ENCODE data around the gene HSD11B1.

HSD11B1 gene

DNA sequence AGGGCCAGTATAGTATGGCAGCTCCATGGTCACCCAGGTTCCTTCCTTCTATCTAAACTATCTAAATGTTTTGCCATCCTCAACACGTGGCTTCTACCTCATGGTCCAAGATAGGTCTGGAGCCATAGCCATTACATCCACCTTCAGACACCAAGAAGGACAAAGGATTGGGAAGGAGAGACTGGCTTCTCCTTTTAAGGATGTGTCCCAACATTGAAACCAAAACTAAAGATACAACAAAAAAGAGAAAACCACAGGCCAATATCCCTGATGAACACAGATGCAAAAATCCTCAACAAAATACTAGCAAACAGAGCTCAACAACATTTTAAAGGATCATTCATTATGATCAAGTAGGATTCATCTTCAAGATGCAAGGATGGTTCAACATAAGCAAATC, 24.8 kb downstream of the HSD11B1 start:
- DNase-seq: peak; percentile 26

DNA sequence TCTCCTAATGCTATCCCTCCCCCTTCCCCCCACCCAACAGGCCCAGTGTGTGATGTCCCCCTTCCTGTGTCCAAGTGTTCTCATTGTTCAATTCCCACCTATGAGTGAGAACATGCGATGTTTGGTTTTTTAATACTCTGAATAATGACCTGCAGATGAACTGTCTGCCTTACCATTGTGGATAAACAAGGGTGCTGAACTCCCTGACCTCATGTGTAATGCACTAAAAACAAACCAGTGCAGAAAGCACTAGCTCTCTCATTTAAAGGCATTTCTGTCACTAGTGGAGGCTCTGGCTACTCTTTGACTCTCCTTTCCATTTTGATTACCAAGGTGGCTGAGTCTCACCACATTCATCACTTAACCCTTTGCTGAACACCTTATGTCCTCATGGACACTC, 28.1 kb downstream of the HSD11B1 start:
- DNase-seq: no peak

DNA sequence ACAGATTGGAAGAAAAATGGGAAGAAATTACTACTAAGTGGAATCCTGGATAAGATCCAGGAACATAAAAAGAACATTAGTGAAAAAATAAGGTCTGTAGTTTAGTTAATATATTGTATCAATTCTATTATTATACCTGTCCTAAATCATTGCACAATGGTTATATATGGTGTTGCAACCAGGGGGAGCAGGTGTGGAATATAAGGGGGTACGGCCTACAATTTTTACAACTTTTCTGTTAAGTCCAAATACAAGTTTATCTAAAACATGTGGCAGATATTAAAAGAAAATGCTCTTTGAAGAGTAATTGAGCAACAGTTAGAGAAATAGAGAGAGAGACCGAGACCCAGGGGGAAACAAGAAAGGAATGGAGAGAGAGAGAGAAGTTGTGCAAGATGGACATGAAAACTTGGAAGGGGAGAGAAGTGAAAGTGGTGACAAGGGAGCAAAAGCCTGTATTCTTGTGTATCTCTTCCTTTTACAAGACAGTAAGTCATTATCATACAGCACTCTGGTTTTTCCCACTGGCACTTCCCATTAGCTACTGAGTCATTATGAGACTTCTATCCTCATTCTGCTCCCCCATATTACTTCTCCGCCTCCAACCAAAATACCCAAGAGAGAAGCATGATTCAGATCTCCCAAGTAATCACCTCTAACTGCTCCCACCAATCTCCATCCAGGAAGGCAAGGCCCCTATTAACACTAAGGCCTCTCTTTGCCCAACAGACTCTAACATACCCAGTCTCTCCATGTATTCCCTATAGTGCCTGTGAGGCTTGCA, 29.0 kb downstream of the HSD11B1 start:
- peak; percentile 94 for DNase-seq

GRCh38 chr1:209736490-209737117, 32.0 kb downstream of the HSD11B1 start:
- DNase-seq: no peak

DNA sequence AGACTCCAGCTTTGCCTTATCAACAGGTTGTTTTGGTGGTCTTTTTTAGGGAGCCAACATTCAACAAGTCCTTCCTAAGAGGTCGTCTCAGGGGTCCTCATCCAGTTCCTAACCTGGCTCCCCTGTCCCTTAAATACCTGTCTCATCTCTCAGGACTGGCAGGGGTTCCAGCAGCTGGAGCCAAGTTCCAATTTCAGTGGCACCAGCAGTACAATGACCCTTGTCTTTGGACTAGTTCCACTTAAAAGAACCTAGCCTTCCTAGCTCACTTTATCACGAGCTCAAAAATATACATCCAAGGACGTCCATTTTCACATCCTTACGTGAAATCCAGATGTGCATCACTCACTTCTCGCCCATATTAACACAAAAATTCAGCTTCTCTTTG, 32.5 kb downstream of the HSD11B1 start:
- DNase-seq: no peak

DNA sequence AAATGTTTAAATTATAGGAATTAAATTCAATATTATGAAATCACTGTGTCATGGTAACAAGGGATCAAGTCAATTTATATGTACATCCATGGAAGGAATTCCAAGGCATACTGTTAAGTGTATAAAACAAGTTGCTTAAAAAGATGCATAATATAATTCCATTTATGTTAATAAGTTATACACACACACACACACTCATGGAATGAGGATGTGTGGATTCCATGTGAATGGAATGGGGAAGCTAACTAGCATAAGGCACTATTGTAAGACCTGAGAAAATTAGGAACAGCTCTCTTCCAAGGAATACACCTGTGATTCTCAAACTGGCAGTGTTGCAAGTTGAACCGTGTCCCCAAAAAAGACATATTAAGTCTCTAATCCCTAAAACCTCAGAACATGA, 33.6 kb downstream of the HSD11B1 start:
- no peak for DNase-seq

DNA sequence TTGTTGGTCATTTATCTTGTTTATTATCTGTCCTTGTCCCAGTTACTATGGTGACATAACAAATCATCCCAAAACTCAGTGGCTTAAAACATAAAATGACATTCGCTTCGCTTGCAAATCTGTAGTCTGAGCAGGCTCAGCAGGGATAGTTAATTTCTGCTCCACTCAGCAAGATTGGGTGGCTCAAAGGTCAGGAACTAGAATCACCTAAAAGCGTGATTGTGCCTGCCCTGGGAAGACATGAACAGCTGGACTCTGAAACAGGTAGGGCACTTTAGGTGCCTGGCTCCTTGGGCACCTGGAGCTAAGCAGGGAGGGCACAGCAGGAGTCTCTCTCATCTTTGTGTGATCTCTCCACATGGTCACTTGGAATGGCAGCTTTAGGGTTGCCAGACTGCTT, 36.5 kb downstream of the HSD11B1 start:
- DNase-seq: no peak

- no peak for DNase-seq
Observed at GRCh38 chr1:209741889-209742288, 37.2 kb downstream of the HSD11B1 start.

DNA sequence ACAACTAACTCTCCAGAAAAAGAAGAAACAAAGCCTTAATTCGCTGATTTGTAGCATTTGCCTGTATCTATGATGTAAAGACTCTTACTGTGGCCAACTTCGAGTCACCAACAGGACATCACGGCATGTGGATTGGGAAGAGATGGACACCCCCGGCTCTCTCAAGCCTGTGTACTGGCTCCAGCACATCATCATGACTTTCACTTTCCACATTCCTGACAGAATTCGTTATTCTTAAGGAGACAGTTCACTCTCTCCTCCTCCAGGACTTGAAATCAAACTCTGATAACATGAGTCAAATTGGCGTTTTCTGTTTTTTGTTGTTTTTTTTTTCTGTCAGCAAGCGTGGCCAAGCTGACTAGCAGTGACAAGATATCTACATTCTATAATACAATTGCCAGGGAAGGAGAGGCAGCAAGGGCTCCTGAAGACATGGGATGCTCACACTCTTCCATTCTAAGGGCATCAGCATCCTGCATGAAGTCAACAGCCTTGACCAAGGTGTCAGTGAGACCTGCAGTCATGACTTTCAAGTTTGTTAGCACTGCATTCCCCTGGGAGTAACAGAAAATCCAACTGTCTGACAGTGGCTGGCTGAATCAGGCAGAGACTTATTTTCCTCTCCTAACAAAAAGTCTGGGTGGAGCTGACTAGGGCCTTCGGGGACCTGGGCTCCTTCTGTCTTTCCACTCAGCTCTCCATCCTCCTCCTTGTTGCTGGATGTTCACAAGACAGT, 37.9 kb downstream of the HSD11B1 start:
- DNase-seq: no peak

GRCh38 chr1:209743145-209743482, 38.5 kb downstream of the HSD11B1 start:
- DNase-seq: no peak

DNA sequence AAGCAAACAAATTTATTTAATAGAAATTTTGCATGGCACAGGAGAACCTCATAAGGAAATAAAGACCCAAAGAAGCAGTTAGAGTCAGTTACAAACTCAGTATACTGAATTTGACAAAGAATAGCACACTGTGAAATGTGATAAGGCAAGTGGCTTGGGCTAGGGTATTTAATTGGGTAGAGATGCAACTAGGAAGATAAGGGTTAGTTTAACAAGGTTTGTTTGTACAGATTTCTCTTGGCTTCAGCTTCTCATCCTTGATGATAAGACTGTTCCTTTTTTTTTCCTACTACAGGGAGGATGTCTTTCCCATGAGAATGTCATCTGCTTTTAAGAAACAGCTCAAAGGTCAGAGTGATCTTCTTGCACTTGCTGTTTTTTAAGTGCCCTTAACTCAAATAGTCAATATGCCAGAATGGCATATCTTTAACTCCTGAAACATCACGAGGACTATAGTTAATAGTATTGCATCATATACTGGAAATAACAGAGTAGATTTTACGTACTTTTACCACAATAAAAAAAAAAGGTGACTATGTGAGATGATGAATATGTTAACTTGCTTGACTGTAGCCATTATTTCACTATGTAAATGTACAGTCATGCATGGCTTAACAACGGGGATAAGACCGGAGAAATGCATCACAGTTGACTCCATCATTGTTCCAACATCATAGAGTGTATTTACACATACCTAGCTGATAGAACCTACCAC, 42.0 kb downstream of the HSD11B1 start:
- DNase-seq: no peak

DNA sequence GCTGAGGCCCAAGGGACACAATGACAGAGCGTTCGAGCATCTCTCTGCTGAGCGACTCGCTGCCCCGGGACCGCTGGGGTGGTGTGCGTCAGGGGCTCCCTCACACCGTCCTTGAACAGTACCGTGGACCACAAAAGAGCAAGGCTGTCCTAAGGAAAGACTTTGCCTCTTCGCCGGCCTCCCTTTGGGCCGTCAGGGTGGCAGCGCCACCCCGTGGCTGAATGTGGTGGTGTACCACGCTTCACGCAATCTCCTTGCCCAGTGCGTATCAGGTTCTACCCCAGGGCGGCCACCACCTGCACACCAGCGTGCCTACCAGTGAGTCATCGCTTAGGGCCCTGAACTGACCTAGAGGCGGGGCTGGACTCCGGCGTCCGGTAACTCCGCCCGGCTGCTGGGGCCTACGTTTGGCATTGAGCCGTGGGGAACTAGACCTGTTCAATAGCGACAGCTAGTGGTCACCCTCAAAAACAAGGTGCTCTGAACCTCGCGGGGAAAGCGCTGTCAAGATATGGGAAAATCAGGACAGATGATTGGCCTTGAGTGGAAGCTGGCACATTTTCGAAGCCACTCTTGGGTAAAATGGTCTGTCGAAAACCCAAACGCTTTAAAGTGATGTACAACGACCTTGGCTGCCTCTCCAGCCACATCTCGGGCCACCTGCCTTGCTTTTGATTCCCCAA, 43.1 kb downstream of the HSD11B1 start:
- peak; percentile 95 for DNase-seq

- DNase-seq: no peak
Observed at GRCh38 chr1:209748620-209749019, 44.0 kb downstream of the HSD11B1 start.

DNA sequence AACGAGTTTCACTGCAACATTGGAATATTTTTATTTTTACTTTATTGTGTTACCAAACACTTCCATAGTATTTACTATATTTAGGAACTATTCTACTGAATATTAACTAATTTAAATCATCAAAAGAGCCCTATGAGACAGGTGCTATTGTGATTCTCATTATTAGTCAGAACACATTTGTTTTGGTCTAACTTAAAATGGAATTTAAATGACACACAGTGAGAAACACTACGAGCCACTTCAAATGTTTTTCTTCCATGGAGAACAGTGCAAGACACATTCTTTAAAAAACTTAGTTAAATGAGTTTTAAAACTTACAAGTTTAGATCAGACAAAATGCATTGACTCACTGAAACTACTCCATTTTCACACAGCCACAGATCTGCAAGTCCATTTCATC, 44.6 kb downstream of the HSD11B1 start:
- no peak for DNase-seq

- DNase-seq: no peak
Observed at GRCh38 chr1:209749670-209750323, 45.2 kb downstream of the HSD11B1 start.

DNA sequence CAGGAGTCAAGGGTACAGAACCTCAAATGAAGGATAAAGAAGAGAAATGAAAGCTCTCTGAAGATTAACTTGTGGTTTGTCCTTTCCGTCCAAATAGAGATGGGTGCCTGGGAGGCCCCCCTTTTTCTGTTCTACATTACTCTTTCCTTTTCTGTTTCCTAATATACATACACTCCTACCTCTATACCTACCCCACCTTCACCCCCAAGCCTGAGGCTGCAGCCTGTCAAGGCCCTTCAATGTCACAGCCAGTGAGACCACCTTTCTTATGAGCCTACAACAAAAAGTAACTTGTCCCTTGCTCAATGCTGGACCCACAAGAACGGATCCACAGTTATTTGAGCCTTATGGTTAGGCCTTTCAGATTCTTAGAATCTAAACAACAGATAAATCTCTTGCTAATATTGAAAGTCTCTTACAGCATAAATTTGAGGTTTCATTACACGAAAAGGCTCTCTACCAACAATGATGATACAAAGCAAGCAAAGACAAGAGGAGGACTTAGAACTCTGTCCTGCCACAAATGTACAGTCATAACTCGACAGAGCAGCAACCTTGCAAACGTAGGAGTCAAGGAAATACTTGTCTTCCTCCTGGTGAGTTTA, 47.1 kb downstream of the HSD11B1 start:
- DNase-seq: peak; percentile 79

GRCh38 chr1:209752890-209753289, 48.2 kb downstream of the HSD11B1 start:
- DNase-seq: no peak

DNA sequence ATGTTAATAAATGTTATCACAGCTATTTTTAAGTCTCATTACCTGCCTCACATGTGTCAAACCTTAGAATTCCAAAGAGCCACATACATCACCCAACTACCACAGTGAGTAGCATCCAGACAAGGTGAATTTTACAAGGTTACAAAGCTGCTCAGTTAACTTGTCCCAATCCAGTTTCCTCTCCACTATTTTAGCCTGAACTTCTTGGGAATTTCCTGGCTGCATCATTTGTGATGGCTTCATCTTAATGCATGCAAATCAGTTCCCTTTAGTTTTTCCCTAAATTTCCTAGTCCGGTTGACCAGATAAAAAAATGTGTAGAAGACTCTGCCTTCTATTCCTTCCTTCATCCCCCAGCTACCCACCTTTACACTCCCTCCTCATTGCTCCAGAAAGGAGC, 50.6 kb downstream of the HSD11B1 start:
- no peak for DNase-seq

DNA sequence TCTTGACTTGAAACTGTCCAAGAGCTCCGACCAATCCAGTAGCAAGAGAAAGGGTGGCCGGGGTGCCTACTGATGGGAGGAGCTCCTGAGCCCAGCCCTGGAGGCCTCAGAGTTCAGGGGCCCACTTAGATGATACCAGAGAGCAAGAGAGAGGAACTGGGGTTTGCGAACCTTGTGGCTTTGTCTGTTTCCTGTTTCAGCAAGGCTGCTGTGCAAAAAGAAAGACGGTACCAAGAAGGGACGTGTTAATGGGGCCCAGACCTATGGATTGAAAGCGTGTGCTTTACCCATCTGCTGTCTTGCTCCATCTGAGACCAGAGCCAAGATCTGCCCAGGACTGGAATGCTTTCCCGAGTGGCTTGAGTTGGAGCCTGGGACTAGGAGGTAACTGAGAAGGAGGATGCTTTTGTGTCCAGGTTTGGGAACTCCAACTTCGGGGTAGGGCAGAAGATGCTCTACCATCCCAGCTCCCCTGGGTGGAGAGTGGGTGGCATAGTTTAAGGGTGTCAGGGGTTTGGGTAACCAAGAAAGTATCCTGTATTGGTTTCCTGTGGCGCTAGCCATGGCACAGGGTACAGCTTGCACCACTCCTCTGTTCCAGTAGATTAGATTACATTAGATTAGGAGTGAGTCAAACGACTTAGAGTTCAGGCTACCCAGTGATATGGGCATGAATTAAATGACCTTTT, 51.4 kb downstream of the HSD11B1 start, which contains the start of gene TRAF3IP3:
Gene TRAF3IP3, plus strand, starts transcription at position 128 of the 689 bp plus-strand sequence. CDS start 3,987 bp downstream, outside the sequence.
- DNase-seq: peak; percentile 97

- DNase-seq: peak; percentile 90
Observed at GRCh38 chr1:209756615-209757445, 52.2 kb downstream of the HSD11B1 start.
